K562 (cell line): ENCODE measurements around the gene SDK1.

Experiments
- AFF4 ChIP-seq: sonication (generic); formaldehyde crosslinking; IDR thresholded peaks from 2 replicates; pipeline ENCODE4 v1.8.0; 2023; ENCODE audit warnings: mild to moderate bottlenecking, missing genetic modification reagents
- CC2D1A ChIP-seq: fragments of 450-650 bp; IDR thresholded peaks from 2 replicates; pipeline ENCODE4 v1.6.1; 2017; ENCODE audit warnings: mild to moderate bottlenecking
- CHD1 ChIP-seq: fragments of 200-600 bp; sonication (generic); IDR thresholded peaks from one replicate; pipeline ENCODE4 v1.6.1; 2012; ENCODE audit warnings: mild to moderate bottlenecking, moderate library complexity, low read length, inconsistent platforms
- PHF21A ChIP-seq: fragments of 450-650 bp; IDR thresholded peaks from 2 replicates; pipeline ENCODE4 v1.6.1; 2017; ENCODE audit warnings: low read depth, borderline replicate concordance
- POLR2A ChIP-seq: fragments of 450-650 bp; conservative IDR thresholded peaks from 2 replicates; pipeline ENCODE4 v1.6.1; 2016
- PRMT5 ChIP-seq: sonication (generic); formaldehyde crosslinking; IDR thresholded peaks from 2 replicates; pipeline ENCODE4 v1.5.0; 2020; ENCODE audit warnings: missing genetic modification reagents
- SP2 ChIP-seq: IDR thresholded peaks from 2 replicates; pipeline ENCODE4 v1.6.1; 2011; ENCODE audit warnings: mild to moderate bottlenecking, low read depth, low read length, moderate library complexity; ENCODE audit not compliant: poor library complexity, severe bottlenecking; ENCODE audit errors: extremely low read depth
- ZFP1 ChIP-seq: fragments of 450-650 bp; formaldehyde crosslinking; IDR thresholded peaks from 2 replicates; pipeline ENCODE4 v1.4.0; 2020; ENCODE audit warnings: mild to moderate bottlenecking, mixed read lengths
- ZNF707 ChIP-seq: fragments of 250-450 bp; sonication (Bioruptor Pico); conservative IDR thresholded peaks from 2 replicates; pipeline ENCODE4 v1.8.0; 2022; ENCODE audit warnings: inconsistent platforms, mild to moderate bottlenecking, moderate library complexity
- TF ChIP-seq, protein P1 (sequence below), 3 experiments: IDR thresholded peaks in 2 of 3; conservative IDR thresholded peaks in 1 of 3; 2 replicates each; pipeline ENCODE4 v1.5.1; 2011 to 2012; ENCODE audit warnings: low read length in 3 of 3, mild to moderate bottlenecking in 3 of 3, control low read depth in 2 of 3, improper control_type of control experiment in 1 of 3, inconsistent platforms in 1 of 3, low read depth in 1 of 3, mixed read lengths in 1 of 3, moderate library complexity in 1 of 3; ENCODE audit not compliant: insufficient read depth in 2 of 3

GRCh38 chr7:3943779-3944520 is 642.9 kb downstream of the SDK1 start:
- TF ChIP-seq CC2D1A = no peak
- no peak for TF ChIP-seq SP2
- no peak for TF ChIP-seq AFF4 (CRISPR knock-in tag)
- TF ChIP-seq, protein P1, sequence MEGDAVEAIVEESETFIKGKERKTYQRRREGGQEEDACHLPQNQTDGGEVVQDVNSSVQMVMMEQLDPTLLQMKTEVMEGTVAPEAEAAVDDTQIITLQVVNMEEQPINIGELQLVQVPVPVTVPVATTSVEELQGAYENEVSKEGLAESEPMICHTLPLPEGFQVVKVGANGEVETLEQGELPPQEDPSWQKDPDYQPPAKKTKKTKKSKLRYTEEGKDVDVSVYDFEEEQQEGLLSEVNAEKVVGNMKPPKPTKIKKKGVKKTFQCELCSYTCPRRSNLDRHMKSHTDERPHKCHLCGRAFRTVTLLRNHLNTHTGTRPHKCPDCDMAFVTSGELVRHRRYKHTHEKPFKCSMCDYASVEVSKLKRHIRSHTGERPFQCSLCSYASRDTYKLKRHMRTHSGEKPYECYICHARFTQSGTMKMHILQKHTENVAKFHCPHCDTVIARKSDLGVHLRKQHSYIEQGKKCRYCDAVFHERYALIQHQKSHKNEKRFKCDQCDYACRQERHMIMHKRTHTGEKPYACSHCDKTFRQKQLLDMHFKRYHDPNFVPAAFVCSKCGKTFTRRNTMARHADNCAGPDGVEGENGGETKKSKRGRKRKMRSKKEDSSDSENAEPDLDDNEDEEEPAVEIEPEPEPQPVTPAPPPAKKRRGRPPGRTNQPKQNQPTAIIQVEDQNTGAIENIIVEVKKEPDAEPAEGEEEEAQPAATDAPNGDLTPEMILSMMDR (IDR thresholded peaks at IDR 0.05 in 2 of 3, conservative IDR thresholded peaks at IDR 0.05 in 1 of 3; ENCODE audit: insufficient read depth in 2 of 3, low read depth in 1 of 3, low read length in 3 of 3) = no peak
- no peak for TF ChIP-seq PHF21A
- TF ChIP-seq CHD1 = no peak
- no peak for TF ChIP-seq POLR2A
- no peak for TF ChIP-seq PRMT5 (CRISPR knock-in tag)
- no peak for TF ChIP-seq ZNF707
- no peak for TF ChIP-seq ZFP1
